HEK293 (cell line): ENCODE results near the gene COL1A1.

Source experiments
- CTCF ChIA-PET: fragments of 350-600 bp; formaldehyde crosslinking; extraction: SDS; loops from one replicate; lab custom pipeline; 2021; ENCODE audit warnings: antibody characterized with exemption; lab: Yijun Ruan, JAX
- POLR2A ChIA-PET: fragments of 300-600 bp; formaldehyde crosslinking; extraction: SDS; loops from one replicate; lab custom pipeline; 2020; ENCODE audit warnings: antibody characterized with exemption, inconsistent platforms; lab: Yijun Ruan, JAX
- H3K27ac ChIP-seq: fragments of 200-500 bp; sonication (Bioruptor generic); 2 replicates; pipeline ENCODE4 v1.5.1; 2014; ENCODE audit warnings: low read depth, low read length, control low read depth, inconsistent platforms; ENCODE audit errors: extremely low read depth
- H3K36me3 ChIP-seq, 2 experiments: fragments of 200-500 bp in 1 of 2; sonication (Bioruptor generic) in 1 of 2; 1 replicate in 1 of 2; 2 replicates in 1 of 2; pipeline ENCODE4 v1.5.1; 2014 to 2017; ENCODE audit warnings: inconsistent platforms in 2 of 2, low read length in 2 of 2; ENCODE audit not compliant: control insufficient read depth in 2 of 2, insufficient read depth in 1 of 2
- H3K4me1 ChIP-seq: fragments of 200-500 bp; sonication (Bioruptor generic); 2 replicates; pipeline ENCODE4 v1.5.1; 2014; ENCODE audit warnings: mild to moderate bottlenecking, low read length, inconsistent platforms; ENCODE audit not compliant: control insufficient read depth, insufficient read depth
- H3K4me3 ChIP-seq: 2 replicates; pipeline ENCODE4 v1.5.1; 2011; ENCODE audit warnings: low read depth, mild to moderate bottlenecking, control low read depth, low read length, moderate library complexity
- H3K9me3 ChIP-seq: fragments of 200-500 bp; sonication (Bioruptor generic); 2 replicates; pipeline ENCODE4 v1.5.1; 2014; ENCODE audit warnings: low read depth, low read length, inconsistent platforms; ENCODE audit not compliant: control insufficient read depth, insufficient read depth
- IKZF3 ChIP-seq: fragments of 450-650 bp; IDR thresholded peaks from 2 replicates; pipeline ENCODE4 v1.5.0; 2018; ENCODE audit warnings: missing biosample characterization, mild to moderate bottlenecking, missing genetic modification characterization, moderate library complexity
- KLF16 ChIP-seq: fragments of 450-650 bp; formaldehyde crosslinking; IDR thresholded peaks from 2 replicates; pipeline ENCODE4 v1.5.1; 2017; ENCODE audit warnings: missing biosample characterization, missing genetic modification characterization
- KLF9 ChIP-seq: fragments of 450-650 bp; formaldehyde crosslinking; IDR thresholded peaks from 2 replicates; pipeline ENCODE4 v1.5.1; 2016; ENCODE audit warnings: missing biosample characterization, missing genetic modification characterization, low read depth
- PRDM1 ChIP-seq: fragments of 450-650 bp; formaldehyde crosslinking; IDR thresholded peaks from 2 replicates; pipeline ENCODE4; 2016; ENCODE audit warnings: missing biosample characterization, missing genetic modification characterization
- ZBTB17 ChIP-seq: fragments of 450-650 bp; formaldehyde crosslinking; IDR thresholded peaks from 2 replicates; pipeline ENCODE4 v1.5.1; 2016; ENCODE audit warnings: missing biosample characterization, missing genetic modification characterization
- ZIC2 ChIP-seq: fragments of 450-650 bp; formaldehyde crosslinking; IDR thresholded peaks from 2 replicates; pipeline ENCODE4 v1.5.1; 2016; ENCODE audit warnings: missing biosample characterization, missing genetic modification characterization
- ZNF121 ChIP-seq: fragments of 450-650 bp; formaldehyde crosslinking; IDR thresholded peaks from 2 replicates; pipeline ENCODE4 v1.5.1; 2016; ENCODE audit warnings: missing biosample characterization, missing genetic modification characterization
- ZNF132 ChIP-seq: fragments of 450-650 bp; formaldehyde crosslinking; IDR thresholded peaks from 2 replicates; pipeline ENCODE4 v1.5.1; 2017; ENCODE audit warnings: missing biosample characterization, missing genetic modification characterization, borderline replicate concordance
- ZNF174 ChIP-seq: fragments of 450-650 bp; formaldehyde crosslinking; IDR thresholded peaks from 2 replicates; pipeline ENCODE4 v1.5.0; 2017; ENCODE audit warnings: missing biosample characterization, mild to moderate bottlenecking, missing genetic modification characterization
- ZNF394 ChIP-seq: fragments of 450-650 bp; formaldehyde crosslinking; IDR thresholded peaks from 2 replicates; pipeline ENCODE4 v1.5.1; 2016; ENCODE audit warnings: missing biosample characterization, missing genetic modification characterization, mild to moderate bottlenecking, moderate library complexity, borderline replicate concordance
- ZNF473 ChIP-seq: fragments of 450-650 bp; formaldehyde crosslinking; IDR thresholded peaks from 2 replicates; pipeline ENCODE4 v1.5.1; 2017; ENCODE audit warnings: missing biosample characterization, missing genetic modification characterization
- ZNF501 ChIP-seq: fragments of 450-650 bp; formaldehyde crosslinking; IDR thresholded peaks from 2 replicates; pipeline ENCODE4 v1.5.1; 2016; ENCODE audit warnings: missing biosample characterization, missing genetic modification characterization
- ZNF585B ChIP-seq: fragments of 450-650 bp; formaldehyde crosslinking; IDR thresholded peaks from 2 replicates; pipeline ENCODE4 v1.5.1; 2016; ENCODE audit warnings: missing biosample characterization, missing genetic modification characterization
- ZNF626 ChIP-seq: fragments of 450-650 bp; sonication (Bioruptor Pico); formaldehyde crosslinking; IDR thresholded peaks from 2 replicates; pipeline ENCODE4 v1.5.1; 2018; ENCODE audit warnings: missing biosample characterization, missing genetic modification characterization, inconsistent platforms
- ZSCAN16 ChIP-seq: fragments of 450-650 bp; formaldehyde crosslinking; IDR thresholded peaks from 2 replicates; pipeline ENCODE4 v1.5.1; 2016; ENCODE audit warnings: missing biosample characterization, missing genetic modification characterization
- TF ChIP-seq, protein P1 (sequence below): fragments of 450-650 bp; formaldehyde crosslinking; IDR thresholded peaks from 2 replicates; pipeline ENCODE4 v1.5.1; 2017; ENCODE audit warnings: missing biosample characterization, missing genetic modification characterization
- TF ChIP-seq, protein P2 (sequence below): fragments of 450-650 bp; formaldehyde crosslinking; IDR thresholded peaks from 2 replicates; pipeline ENCODE4 v1.5.1; 2017; ENCODE audit warnings: missing biosample characterization, mild to moderate bottlenecking, missing genetic modification characterization, moderate library complexity
- TF ChIP-seq, protein P3 (sequence below): sonication (generic); formaldehyde crosslinking; IDR thresholded peaks from 2 replicates; pipeline ENCODE4 v1.8.1; 2022; ENCODE audit warnings: mild to moderate bottlenecking, moderate library complexity, missing genetic modification reagents
- TF ChIP-seq, protein P4 (sequence below): fragments of 450-650 bp; formaldehyde crosslinking; IDR thresholded peaks from 2 replicates; pipeline ENCODE4 v1.5.1; 2016; ENCODE audit warnings: missing biosample characterization, missing genetic modification characterization
- TF ChIP-seq, protein P5 (sequence below): fragments of 450-650 bp; formaldehyde crosslinking; IDR thresholded peaks from 2 replicates; pipeline ENCODE4 v1.5.1; 2017; ENCODE audit warnings: missing biosample characterization, missing genetic modification characterization

The COL1A1 gene

DNA sequence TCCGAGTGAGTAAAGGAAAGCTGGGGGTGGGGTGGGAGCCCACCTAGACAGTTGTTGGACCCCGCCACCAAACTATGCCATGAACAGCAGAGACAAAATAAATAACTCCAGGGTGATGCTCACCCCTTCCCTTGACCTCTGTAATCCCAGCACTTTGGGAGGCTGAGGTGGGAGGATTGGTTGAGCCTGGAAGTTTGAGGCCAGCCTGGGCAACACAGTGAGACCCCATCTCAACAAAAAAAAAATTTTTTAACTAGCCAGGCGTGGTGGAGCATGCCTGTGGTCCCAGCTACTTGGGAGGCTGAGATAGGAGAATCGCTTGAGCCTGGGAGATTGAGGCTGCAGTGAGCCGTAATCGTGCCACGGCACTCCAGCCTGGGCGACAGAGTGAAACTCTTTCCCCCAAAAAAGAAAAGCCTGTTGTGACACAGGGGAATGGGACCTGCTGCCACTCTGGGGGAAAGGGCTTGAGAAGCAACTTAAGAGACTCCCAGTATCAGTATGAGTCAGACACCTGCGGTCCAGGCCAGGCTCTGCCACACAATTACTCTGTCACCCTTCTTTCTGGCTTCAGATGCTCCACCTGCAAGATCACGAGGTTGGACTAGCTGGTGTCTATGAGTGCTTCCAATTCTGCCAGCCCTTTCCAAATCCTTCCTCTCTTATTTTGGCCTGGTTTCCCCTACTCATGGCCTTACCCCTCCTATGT is 30.6 kb downstream of the COL1A1 start:
- Histone ChIP-seq H3K27ac (no peak overlapping the region), H3K4me3 (no peak overlapping the region)
- CTCF ChIA-PET: interaction anchor here (0.8 to 9.6 kb wide), 12 partner anchors 7 to 125 kb away, joined by 3 to 174 read pairs (median 23); partner anchors contain the start of genes COL1A1, PDK2 and TMEM92
- peak; percentile 84 for TF ChIP-seq ZNF394 (tag by site-specific recombination)
- peak; percentile 90 for TF ChIP-seq ZNF121 (tag by site-specific recombination)
- TF ChIP-seq, protein P1, sequence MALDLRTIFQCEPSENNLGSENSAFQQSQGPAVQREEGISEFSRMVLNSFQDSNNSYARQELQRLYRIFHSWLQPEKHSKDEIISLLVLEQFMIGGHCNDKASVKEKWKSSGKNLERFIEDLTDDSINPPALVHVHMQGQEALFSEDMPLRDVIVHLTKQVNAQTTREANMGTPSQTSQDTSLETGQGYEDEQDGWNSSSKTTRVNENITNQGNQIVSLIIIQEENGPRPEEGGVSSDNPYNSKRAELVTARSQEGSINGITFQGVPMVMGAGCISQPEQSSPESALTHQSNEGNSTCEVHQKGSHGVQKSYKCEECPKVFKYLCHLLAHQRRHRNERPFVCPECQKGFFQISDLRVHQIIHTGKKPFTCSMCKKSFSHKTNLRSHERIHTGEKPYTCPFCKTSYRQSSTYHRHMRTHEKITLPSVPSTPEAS (tag by site-specific recombination): no peak
- TF ChIP-seq ZNF585B (tag by site-specific recombination): no peak
- peak; percentile 47; the same call in 1 of the 2 replicates for TF ChIP-seq PRDM1 (tag by site-specific recombination)
- TF ChIP-seq IKZF3 (tag by site-specific recombination): no peak
- no peak for TF ChIP-seq ZNF473 (tag by site-specific recombination)
- TF ChIP-seq, all 188 proteins: peak for 3
- H3K36me3 ChIP-seq: no peaks in the 10 kb centered on the region
- POLR2A ChIA-PET: interaction anchor here (2.0 kb wide), 1 partner anchor 19 kb away, joined by 10 read pairs; no protein-coding TSS in a partner anchor
- no peaks in the 10 kb centered on the region for H3K4me1 ChIP-seq
- no peaks in the 10 kb centered on the region for H3K9me3 ChIP-seq

DNA sequence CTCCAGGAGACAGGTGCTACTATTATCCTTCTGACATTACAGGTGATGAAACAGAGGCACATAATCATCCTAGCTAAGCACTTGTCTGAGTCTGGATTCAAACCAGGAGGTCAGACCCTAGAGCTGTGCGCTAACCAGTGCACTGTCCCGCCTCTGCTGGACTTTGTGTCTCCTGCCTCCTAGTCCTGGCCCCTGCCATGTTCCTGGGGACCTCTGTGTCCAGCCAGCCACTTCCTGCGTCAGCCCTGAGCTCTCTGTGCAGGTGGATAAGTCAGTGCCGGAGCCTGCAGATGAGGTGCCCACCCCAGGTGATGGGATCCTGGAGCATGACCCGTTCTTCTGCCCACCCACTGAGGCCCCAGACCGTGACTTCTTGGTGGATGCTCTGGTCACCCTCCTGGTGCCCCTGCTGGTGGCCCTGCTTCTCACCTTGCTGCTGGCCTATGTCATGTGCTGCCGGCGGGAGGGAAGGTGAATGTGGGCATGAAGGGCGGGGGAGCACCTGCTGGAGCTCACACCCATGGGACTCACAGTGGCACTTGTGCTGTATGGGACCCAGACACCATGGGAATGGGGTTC is 31.5 kb downstream of the COL1A1 start:
- H3K4me1 ChIP-seq: no peaks in the 10 kb centered on the region
- TF ChIP-seq ZNF174 (no peak), ZIC2 (tag by site-specific recombination) (peak; percentile 66), ZNF132 (no peak), KLF9 (tag by site-specific recombination) (no peak)
- TF ChIP-seq, protein P2, sequence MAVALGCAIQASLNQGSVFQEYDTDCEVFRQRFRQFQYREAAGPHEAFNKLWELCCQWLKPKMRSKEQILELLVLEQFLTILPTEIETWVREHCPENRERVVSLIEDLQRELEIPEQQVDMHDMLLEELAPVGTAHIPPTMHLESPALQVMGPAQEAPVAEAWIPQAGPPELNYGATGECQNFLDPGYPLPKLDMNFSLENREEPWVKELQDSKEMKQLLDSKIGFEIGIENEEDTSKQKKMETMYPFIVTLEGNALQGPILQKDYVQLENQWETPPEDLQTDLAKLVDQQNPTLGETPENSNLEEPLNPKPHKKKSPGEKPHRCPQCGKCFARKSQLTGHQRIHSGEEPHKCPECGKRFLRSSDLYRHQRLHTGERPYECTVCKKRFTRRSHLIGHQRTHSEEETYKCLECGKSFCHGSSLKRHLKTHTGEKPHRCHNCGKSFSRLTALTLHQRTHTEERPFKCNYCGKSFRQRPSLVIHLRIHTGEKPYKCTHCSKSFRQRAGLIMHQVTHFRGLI (tag by site-specific recombination): no peak
- TF ChIP-seq, protein P3, sequence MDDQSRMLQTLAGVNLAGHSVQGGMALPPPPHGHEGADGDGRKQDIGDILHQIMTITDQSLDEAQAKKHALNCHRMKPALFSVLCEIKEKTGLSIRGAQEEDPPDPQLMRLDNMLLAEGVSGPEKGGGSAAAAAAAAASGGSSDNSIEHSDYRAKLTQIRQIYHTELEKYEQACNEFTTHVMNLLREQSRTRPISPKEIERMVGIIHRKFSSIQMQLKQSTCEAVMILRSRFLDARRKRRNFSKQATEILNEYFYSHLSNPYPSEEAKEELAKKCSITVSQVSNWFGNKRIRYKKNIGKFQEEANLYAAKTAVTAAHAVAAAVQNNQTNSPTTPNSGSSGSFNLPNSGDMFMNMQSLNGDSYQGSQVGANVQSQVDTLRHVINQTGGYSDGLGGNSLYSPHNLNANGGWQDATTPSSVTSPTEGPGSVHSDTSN: no peak
- H3K9me3 ChIP-seq: no peaks in the 10 kb centered on the region
- H3K27ac ChIP-seq: no peak overlapping the region
- ChIA-PET CTCF (interaction anchor here (0.6 to 9.6 kb wide), 44 partner anchors 8 to 527 kb away, joined by 3 to 174 read pairs (median 5); partner anchors contain the start of genes COL1A1, PDK2, PPP1R9B and RSAD1), POLR2A (interaction anchor here (0.6 to 2.7 kb wide), 5 partner anchors 8 to 98 kb away, joined by 3 to 10 read pairs (median 5); no protein-coding TSS in a partner anchor)
- no peak overlapping the region for H3K4me3 ChIP-seq
- H3K36me3 ChIP-seq: no peaks in the 10 kb centered on the region

DNA sequence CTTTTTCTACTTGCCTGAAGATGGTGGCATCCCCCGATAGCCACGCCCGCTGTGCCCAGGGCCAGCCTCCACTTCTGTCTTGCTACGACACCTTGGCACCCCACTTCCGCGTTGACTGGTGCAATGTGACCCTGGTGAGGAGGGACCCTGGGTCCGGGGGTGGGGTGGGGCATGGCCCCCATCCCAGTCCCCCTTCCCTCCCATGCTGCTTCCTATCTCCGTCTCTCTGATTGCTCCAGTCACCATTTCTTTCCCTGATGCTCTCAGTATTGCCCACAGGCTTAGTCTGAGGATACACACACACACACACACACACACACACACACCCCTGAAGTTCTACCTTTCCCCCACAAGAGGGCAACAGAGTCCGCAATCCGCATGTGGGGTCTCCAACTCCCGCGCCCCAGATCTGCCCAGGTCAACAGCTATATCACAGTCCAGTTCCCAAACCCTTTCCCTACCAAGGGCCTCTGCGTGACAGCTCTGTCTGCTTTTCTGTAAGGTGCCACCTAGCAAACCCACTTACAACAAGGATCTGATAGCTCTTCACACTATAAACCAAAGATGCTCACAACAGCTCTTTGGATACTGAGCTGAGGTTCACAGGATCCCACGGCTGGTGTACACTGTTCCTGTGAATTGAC is 32.2 kb downstream of the COL1A1 start:
- H3K4me3 ChIP-seq: no peak overlapping the region
- H3K9me3 ChIP-seq: no peaks in the 10 kb centered on the region
- H3K27ac ChIP-seq: no peak overlapping the region
- ChIA-PET CTCF (interaction anchor here (0.6 to 9.6 kb wide), 44 partner anchors 8 to 528 kb away, joined by 3 to 174 read pairs (median 5); partner anchors contain the start of genes COL1A1, PDK2, PPP1R9B and RSAD1), POLR2A (interaction anchor here (0.6 to 2.7 kb wide), 5 partner anchors 9 to 99 kb away, joined by 3 to 10 read pairs (median 8); no protein-coding TSS in a partner anchor)
- H3K36me3 ChIP-seq: no peaks in the 10 kb centered on the region
- H3K4me1 ChIP-seq: no peaks in the 10 kb centered on the region
- peak; percentile 79 for TF ChIP-seq ZBTB17
- no peak for TF ChIP-seq ZNF626 (tag by site-specific recombination)
- TF ChIP-seq, protein P4, sequence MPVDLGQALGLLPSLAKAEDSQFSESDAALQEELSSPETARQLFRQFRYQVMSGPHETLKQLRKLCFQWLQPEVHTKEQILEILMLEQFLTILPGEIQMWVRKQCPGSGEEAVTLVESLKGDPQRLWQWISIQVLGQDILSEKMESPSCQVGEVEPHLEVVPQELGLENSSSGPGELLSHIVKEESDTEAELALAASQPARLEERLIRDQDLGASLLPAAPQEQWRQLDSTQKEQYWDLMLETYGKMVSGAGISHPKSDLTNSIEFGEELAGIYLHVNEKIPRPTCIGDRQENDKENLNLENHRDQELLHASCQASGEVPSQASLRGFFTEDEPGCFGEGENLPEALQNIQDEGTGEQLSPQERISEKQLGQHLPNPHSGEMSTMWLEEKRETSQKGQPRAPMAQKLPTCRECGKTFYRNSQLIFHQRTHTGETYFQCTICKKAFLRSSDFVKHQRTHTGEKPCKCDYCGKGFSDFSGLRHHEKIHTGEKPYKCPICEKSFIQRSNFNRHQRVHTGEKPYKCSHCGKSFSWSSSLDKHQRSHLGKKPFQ (tag by site-specific recombination): peak; percentile 78
- TF ChIP-seq ZSCAN16: no peak
- TF ChIP-seq, protein P5, sequence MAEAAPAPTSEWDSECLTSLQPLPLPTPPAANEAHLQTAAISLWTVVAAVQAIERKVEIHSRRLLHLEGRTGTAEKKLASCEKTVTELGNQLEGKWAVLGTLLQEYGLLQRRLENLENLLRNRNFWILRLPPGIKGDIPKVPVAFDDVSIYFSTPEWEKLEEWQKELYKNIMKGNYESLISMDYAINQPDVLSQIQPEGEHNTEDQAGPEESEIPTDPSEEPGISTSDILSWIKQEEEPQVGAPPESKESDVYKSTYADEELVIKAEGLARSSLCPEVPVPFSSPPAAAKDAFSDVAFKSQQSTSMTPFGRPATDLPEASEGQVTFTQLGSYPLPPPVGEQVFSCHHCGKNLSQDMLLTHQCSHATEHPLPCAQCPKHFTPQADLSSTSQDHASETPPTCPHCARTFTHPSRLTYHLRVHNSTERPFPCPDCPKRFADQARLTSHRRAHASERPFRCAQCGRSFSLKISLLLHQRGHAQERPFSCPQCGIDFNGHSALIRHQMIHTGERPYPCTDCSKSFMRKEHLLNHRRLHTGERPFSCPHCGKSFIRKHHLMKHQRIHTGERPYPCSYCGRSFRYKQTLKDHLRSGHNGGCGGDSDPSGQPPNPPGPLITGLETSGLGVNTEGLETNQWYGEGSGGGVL (tag by site-specific recombination): peak; percentile 58
- TF ChIP-seq ZIC2 (tag by site-specific recombination): peak; percentile 61
- TF ChIP-seq ZNF501 (tag by site-specific recombination): peak; percentile 85
- peak; percentile 92 for TF ChIP-seq KLF16 (tag by site-specific recombination)
